HG02678 (cell line): ENCODE results near the gene CFAP45.
A peak's percentile ranks its signal among the peaks of the same experiment; 100 is the strongest.

Experiments
- ATAC-seq: cut with Tn5 transposase; IDR thresholded peaks from one replicate; pipeline ENCODE4 v1.9.1; 2021; ENCODE audit warnings: mild to moderate bottlenecking, moderate library complexity; ENCODE audit not compliant: unreplicated experiment

Gene CFAP45

DNA sequence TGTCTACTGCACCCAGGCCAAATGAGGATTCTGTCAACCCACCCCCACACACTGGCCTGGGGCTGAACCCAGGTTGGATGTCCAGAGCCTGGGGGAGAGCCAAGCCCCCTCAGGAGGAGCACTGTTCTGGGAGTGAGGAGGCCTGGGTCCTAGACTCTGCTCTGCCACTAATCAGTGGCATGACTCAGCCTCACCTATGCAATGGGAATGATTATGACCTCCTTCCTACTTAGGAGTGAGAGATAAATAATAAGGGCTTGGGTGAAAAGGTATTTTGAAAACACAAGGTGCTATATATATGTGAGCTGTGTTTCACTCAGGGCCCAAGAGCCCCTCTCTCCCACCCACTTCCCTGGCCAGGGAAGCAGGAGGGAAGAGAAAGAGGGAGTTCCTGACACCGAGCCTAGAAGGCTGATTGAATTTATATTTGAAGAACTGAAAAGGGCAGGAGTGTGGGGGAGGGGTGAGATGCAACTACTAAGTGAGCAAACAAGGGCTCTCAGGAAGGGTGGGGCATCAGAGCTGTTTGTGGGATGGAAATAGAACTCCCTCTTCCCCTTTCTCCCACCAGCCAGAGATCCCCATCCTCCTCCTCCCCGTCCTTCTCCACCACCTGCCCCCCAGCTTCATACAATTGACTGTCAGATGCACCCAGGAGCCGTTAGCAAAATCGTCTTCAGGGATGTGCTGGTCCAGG, 37.2 kb upstream of the CFAP45 start:
- no peak for ATAC-seq

GRCh38 chr1:159936273-159936904, 36.4 kb upstream of the CFAP45 start:
- ATAC-seq, result peak; percentile 51

DNA sequence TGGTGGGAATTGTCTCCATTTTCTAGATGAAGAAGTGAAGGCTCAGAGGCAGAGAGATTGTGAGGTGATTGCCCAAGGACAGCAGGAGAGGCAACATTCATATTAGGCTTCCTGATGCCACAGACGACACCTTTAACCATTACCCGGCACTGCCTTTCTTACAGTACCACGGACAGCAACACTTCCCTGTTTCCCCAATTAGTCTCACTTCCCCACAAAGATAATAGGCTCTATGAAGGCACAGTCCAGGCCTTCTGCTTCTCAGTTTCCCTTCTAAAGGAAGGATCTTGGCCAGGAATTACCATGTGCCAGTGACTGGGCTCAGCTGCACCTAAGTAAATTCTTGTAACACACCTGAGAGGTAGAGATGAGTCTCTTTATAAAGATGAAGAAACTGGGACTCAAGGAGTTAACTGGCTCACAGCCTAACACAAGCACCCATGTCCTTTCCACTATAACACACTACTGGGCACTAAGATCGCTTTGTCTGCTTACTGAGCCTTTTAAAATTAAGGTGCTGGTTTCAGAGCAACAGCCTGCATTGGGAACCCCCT, 35.8 kb upstream of the CFAP45 start:
- ATAC-seq, result no peak

- ATAC-seq, result no peak
Measured at GRCh38 chr1:159935305-159935704, 35.3 kb upstream of the CFAP45 start.

GRCh38 chr1:159934136-159935039, 34.4 kb upstream of the CFAP45 start:
- no peak for ATAC-seq

DNA sequence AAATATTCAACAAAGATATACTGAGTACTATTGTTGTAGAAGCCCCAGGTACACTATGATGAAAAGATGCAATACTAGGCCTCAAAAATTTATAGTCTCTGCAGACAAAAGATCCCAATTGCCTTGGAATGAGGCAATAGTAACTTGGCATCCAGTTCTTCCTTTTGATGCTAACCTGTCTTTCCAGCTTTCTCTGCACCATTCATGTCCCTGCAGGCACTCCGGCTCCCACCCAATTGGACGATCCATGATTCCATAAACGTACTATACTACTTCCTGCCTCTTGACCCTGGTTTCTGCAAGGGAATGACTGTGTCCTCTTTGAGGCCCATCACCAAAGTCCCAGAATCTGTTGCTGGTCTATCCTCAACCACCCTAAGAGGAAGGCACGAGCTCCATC, 33.4 kb upstream of the CFAP45 start:
- ATAC-seq, result no peak

GRCh38 chr1:159932296-159933285, 32.6 kb upstream of the CFAP45 start:
- no peak for ATAC-seq

DNA sequence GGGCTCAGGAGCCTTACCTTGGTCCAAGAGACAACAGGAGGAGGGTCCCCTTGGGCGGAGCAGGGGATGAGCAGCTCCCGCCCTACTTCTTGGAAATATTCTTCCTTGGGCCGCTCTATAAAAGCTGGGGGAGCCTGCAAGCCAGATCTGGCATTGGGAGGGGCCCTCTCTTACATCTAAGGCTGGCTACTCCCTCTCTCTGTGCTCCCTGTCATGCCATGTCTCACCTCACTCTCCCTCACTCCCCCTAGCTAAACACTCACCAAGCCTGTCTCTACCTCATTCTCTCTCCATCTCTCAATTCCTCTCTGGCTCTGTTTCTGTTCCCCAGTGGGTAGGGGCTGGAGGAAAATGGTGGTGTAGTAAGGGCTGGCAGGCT, 31.8 kb upstream of the CFAP45 start:
- ATAC-seq, result no peak

DNA sequence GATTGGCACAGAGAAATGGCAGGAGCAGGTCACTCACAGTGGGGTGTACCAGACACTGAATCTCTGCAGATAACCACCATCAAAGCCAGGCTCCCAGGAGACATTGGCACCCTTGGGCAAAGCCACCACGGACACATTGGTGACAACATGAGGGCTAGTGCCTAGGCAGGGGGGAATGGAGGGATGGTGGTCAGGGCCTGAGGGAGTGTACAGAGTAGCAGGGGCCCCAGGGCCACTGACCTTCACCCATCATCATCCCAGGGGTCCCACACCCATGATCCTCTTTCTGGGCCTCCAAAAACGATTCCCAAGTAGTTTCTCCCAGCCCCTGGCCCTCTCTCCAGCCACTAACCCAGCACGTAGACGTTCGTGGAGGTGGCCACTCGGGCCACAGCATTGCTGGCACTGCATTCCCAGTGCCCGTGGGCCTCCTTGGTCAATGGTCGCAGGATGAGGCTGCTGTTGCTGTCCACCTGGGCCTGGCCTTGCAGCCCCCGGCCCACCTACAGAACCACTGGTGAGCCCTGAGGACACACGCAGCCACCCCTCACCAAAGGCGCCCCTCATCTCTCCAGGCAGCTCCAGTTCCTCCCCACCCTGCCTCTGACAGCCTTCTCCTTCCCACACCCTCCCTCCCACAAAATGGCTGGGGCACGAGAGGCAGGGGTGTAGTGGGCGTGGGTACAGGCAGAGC, 31.3 kb upstream of the CFAP45 start:
- no peak for ATAC-seq

DNA sequence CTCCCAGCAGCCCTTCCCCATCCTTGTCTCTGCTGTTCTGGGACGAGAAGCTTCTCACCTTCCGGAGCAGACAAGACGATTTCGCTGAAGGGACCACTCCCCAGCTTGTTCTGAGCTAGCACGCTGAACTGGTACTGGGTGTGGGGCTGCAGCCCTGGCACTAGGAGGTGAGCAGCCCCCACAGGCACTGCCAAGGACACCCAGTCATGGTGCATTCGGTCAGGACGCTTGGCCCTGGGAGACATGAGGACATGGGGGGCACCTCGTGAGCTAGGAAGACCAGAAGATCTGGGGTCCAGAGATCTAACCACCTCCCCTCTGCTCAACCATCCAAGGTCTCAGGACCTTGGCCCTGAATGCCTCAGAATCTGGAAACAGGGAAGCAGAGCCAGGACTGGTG, 30.7 kb upstream of the CFAP45 start:
- no peak for ATAC-seq

DNA sequence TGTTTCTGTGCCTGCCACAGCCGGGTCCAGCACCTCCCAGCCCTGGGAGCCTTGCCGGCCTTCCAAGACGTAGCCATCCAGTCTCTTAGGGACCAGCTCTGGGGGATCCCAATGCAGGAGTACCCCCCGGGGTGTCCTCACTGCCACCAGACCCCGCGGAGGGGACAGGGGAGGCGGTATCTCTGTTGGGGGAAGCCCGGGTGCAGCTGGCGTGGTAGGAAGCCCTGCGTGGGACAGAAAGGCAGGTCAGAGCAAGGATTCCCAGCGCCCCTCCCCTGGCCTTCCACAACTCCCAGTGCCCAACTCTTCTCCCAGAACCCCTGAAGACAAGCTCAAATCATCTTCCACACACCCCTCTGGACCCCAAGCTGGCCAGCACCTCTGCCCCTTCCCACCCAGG, 30.3 kb upstream of the CFAP45 start:
- ATAC-seq, result no peak

DNA sequence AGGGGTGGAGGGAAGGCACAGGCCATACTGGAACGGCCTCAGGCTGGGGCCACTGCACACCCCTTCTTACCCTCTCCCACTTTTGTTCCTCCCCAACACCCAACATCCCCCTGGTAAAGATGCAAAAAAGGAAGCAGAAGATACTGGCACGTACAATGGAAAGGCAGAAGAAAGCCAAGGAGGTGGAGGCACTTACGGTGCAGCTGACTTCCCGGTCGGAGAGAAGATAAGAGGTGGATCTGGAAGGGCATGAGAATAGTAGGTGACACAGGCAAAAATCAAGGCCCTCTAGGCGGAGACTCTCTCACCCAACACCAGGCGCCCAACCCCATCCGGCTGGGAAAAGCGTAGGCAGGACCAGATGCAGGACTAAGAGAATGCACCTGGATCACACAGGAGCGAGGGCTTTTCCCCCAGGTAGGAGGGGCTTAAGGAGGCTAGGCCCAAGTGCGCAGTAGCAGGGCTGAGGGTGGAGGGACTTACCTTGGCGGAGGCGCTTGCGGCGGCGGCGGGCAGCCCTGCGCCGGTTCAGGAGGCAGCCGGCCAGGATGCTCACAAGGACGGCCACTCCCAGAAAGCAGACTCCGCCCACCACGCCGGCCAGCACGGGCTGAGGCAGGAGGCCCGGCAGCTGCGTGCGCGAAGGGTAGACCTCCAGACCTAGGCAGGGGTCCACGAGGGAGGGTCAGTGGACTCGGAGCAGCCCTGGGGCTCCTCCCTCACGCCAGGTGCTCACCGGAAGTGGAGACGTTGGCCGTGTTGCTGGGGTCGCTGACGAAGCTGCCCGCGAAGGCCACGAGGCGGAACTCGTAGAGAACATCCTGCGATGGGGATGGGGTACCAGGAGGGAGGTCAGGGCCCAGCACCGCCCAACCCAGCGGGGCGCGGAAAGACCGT, 29.4 kb upstream of the CFAP45 start:
- ATAC-seq, result no peak

- ATAC-seq, result no peak
Measured at GRCh38 chr1:159928491-159929050, 28.6 kb upstream of the CFAP45 start.

DNA sequence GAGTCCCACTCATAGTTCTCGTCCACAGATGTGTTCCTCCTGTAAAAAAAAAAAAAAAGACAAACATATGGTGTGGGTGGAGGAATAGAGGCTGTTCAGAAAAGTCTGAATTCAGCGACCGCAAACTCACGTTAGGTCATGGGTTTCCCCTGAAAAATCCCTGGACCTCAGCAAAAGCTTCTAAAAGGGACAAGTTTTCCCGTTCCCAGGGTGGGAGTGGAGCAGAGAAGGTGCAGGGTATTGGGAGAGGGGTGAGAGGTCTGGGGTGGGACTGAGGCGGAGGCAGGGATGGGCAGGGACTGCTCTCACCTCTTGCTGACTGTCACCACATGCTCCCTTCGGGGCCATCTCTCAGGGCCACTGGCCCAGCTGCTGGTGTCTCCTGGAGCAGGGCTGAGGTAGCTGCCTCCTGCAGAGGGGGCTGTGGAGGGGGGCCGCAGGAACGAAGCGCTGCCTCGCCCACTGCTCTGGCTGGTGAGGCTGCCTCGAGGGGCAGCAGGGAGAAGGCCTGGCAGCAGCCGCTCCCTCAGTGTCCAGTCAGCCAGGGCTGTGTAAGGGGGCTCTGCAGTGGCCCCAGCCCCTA, 28.0 kb upstream of the CFAP45 start:
- ATAC-seq, result no peak

GRCh38 chr1:159927211-159927848, 27.4 kb upstream of the CFAP45 start:
- ATAC-seq, result no peak

- no peak for ATAC-seq
Measured at GRCh38 chr1:159925719-159926078, 25.7 kb upstream of the CFAP45 start.
